Panc1 (cell line): Measurements from ENCODE around the gene CLCN4. TPM values are rescaled to one million over a fixed set of nuclear protein-coding genes. Genes with fewer than 3 reads are reported as not detected.

Source experiments
- ATAC-seq: fragments of 200-7000 bp; cut with Tn5 transposase; 2 replicates; pipeline ENCODE4 v1.9.1; 2020; ENCODE audit warnings: mild to moderate bottlenecking, moderate library complexity
- BruUV-seq: library from RNA; stranded (reverse); fragments of 400-500 nt; replicated peaks from 2 replicates; lab custom pipeline; 2021; lab: Mats Ljungman, UMichigan
- CTCF ChIA-PET: fragments of 300-600 bp; sonication (Branson Sonifier 250); formaldehyde crosslinking; loops from one replicate; lab custom pipeline; 2022; ENCODE audit warnings: antibody characterized with exemption; lab: Charles Lee
- POLR2A ChIA-PET: fragments of 300-600 bp; sonication (Branson Sonifier 250); formaldehyde crosslinking; loops from one replicate; lab custom pipeline; 2022; ENCODE audit warnings: antibody characterized with exemption; lab: Charles Lee
- DNase-seq: peaks from one replicate; pipeline ENCODE4 v3.0.0-alpha.2; 2010; ENCODE audit warnings: low read depth, low spot score
- H3K27ac ChIP-seq: 2 replicates; pipeline ENCODE4 v1.5.1; 2011; ENCODE audit warnings: mild to moderate bottlenecking, low read length, inconsistent platforms
- H3K27me3 ChIP-seq: fragments of 200-500 bp; sonication (Bioruptor generic); 2 replicates; pipeline ENCODE4 v1.6.0; 2014; ENCODE audit warnings: low read length, inconsistent platforms; ENCODE audit not compliant: control insufficient read depth, insufficient read depth
- H3K36me3 ChIP-seq: fragments of 200-500 bp; sonication (Bioruptor generic); 2 replicates; pipeline ENCODE4 v1.5.1; 2014; ENCODE audit warnings: inconsistent platforms, mild to moderate bottlenecking, low read length, moderate library complexity; ENCODE audit not compliant: control insufficient read depth, insufficient read depth
- H3K4me1 ChIP-seq: 2 replicates; pipeline ENCODE4 v1.5.1; 2011; ENCODE audit warnings: inconsistent platforms, mild to moderate bottlenecking, low read length, moderate library complexity; ENCODE audit not compliant: control insufficient read depth, insufficient read depth
- H3K4me3 ChIP-seq, 2 experiments: 2 replicates each; pipeline ENCODE4 v1.5.1; 2011 to 2012; ENCODE audit warnings: low read depth in 2 of 2, low read length in 2 of 2, mild to moderate bottlenecking in 2 of 2, inconsistent platforms in 1 of 2, moderate library complexity in 1 of 2
- H3K9me3 ChIP-seq: fragments of 200-500 bp; sonication (Bioruptor generic); 2 replicates; pipeline ENCODE4 v1.5.1; 2014; ENCODE audit warnings: low read depth, mild to moderate bottlenecking, inconsistent platforms, low read length, moderate library complexity; ENCODE audit not compliant: control insufficient read depth, insufficient read depth
- CTCF ChIP-seq: fragments of 450-650 bp; IDR thresholded peaks from 2 replicates; pipeline ENCODE4 v1.5.1; 2017; ENCODE audit warnings: mild to moderate bottlenecking
- POLR2AphosphoS5 ChIP-seq: IDR thresholded peaks from 2 replicates; pipeline ENCODE4 v1.6.1; 2012; ENCODE audit warnings: mild to moderate bottlenecking, low read depth, low read length, moderate library complexity
- SIN3A ChIP-seq: IDR thresholded peaks from 2 replicates; pipeline ENCODE4 v1.6.1; 2012; ENCODE audit warnings: low read depth, mild to moderate bottlenecking, low read length, moderate library complexity, borderline replicate concordance; ENCODE audit not compliant: insufficient read depth
- TCF7L2 ChIP-seq: IDR thresholded peaks from 2 replicates; pipeline ENCODE4 v1.6.1; 2011; ENCODE audit warnings: mild to moderate bottlenecking, low read depth, low read length, inconsistent platforms
- in situ Hi-C: cut with HindIII; loops from 2 replicates; pipeline ENCODE4 v1.10.0; 2016; ENCODE audit warnings: low sequenced_read_pairs, low pct_unique_long_range_greater_than_20kb
- intact Hi-C: fragments of 100-400 bp; cut with micrococcal nuclease; formaldehyde crosslinking; loops from one replicate; pipeline ENCODE4 v1.10.0; 2022; ENCODE audit not compliant: unreplicated experiment
- total RNA-seq: library from RNA; stranded (reverse); gene quantifications from one replicate; pipeline ENCODE4 v1.2.1, GENCODE V29; 2021; ENCODE audit not compliant: unreplicated experiment
- TF ChIP-seq, protein P1 (sequence below), 2 experiments: IDR thresholded peaks; 2 replicates each; pipeline ENCODE4 v1.6.1; 2011 to 2012; ENCODE audit warnings: low read depth in 2 of 2, control low read depth in 1 of 2, low read length in 1 of 2, mild to moderate bottlenecking in 1 of 2, moderate library complexity in 1 of 2; ENCODE audit not compliant: insufficient read depth in 1 of 2

Gene CLCN4
- total RNA-seq, 1 experiment from 2014 or later: 2.5 TPM

- no peaks in the 10 kb centered on the region for H3K9me3 ChIP-seq
- intact Hi-C loops (no loop called here), in situ Hi-C loops (no loop called here)
- no TSS peak for BruUV-seq
- TF ChIP-seq POLR2AphosphoS5: no peak
- no peak for TF ChIP-seq SIN3A
- TF ChIP-seq, protein P1, sequence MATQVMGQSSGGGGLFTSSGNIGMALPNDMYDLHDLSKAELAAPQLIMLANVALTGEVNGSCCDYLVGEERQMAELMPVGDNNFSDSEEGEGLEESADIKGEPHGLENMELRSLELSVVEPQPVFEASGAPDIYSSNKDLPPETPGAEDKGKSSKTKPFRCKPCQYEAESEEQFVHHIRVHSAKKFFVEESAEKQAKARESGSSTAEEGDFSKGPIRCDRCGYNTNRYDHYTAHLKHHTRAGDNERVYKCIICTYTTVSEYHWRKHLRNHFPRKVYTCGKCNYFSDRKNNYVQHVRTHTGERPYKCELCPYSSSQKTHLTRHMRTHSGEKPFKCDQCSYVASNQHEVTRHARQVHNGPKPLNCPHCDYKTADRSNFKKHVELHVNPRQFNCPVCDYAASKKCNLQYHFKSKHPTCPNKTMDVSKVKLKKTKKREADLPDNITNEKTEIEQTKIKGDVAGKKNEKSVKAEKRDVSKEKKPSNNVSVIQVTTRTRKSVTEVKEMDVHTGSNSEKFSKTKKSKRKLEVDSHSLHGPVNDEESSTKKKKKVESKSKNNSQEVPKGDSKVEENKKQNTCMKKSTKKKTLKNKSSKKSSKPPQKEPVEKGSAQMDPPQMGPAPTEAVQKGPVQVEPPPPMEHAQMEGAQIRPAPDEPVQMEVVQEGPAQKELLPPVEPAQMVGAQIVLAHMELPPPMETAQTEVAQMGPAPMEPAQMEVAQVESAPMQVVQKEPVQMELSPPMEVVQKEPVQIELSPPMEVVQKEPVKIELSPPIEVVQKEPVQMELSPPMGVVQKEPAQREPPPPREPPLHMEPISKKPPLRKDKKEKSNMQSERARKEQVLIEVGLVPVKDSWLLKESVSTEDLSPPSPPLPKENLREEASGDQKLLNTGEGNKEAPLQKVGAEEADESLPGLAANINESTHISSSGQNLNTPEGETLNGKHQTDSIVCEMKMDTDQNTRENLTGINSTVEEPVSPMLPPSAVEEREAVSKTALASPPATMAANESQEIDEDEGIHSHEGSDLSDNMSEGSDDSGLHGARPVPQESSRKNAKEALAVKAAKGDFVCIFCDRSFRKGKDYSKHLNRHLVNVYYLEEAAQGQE (IDR thresholded peaks at IDR 0.05; ENCODE audit: insufficient read depth in 1 of 2, low read depth in 2 of 2, low read length in 1 of 2): no peak
- no peak for TF ChIP-seq TCF7L2
- TF ChIP-seq CTCF: no peak
- CTCF ChIA-PET: no interaction called here
- no peak overlapping the region for H3K4me3 ChIP-seq
- no peak overlapping the region for H3K27ac ChIP-seq
- ATAC-seq (no peak), DNase-seq (no peak)
- H3K36me3 ChIP-seq: no peaks in the 10 kb centered on the region
- POLR2A ChIA-PET: no interaction called here
- no peaks in the 10 kb centered on the region for H3K27me3 ChIP-seq
- no peaks in the 10 kb centered on the region for H3K4me1 ChIP-seq
These were observed 121.9 kb downstream of the CLCN4 start for GRCh38 chrX:10278716-10279115.

GRCh38 chrX:10280071-10280470 lies 123.3 kb downstream of the CLCN4 start:
- POLR2A ChIA-PET: no interaction called here
- H3K4me1 ChIP-seq: no peaks in the 10 kb centered on the region
- ATAC-seq: no peak
- no peaks in the 10 kb centered on the region for H3K36me3 ChIP-seq
- intact Hi-C loops: no loop called here
- in situ Hi-C loops: no loop called here
- BruUV-seq: no TSS peak
- TF ChIP-seq CTCF: no peak
- TF ChIP-seq SIN3A: no peak
- no peak for TF ChIP-seq POLR2AphosphoS5
- no peak for TF ChIP-seq TCF7L2
- TF ChIP-seq, protein P1 (IDR thresholded peaks at IDR 0.05; ENCODE audit: insufficient read depth in 1 of 2, low read depth in 2 of 2, low read length in 1 of 2): no peak
- no peak overlapping the region for H3K4me3 ChIP-seq
- DNase-seq: no peak
- H3K27ac ChIP-seq: no peak overlapping the region
- H3K27me3 ChIP-seq: no peaks in the 10 kb centered on the region
- H3K9me3 ChIP-seq: no peaks in the 10 kb centered on the region
- CTCF ChIA-PET: no interaction called here
